Measurements from ENCODE around the gene TNFRSF19.

The TNFRSF19 gene

DNA sequence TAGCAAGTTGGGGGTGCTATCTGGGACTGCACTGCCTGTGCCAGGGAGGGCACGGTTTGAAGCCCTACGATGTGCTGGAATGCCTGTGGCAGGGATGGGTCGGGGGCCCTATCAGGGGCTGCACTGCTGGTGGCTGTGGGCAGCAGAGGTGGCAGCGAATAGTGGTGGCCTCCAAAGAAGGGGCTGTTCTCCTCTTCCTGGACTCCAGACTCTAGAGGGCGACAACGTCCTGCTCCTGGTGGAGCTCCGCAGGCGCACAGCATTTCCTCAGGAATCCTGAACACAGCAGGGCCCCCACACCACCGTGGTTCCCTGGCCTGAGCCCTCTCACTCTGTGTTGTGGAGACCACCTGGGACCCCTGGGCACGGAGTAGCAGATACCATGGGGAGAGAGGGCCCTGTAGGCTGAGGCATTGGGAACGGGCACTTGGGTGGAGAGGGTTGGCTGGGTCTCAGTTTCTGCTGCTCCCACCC lies 145.6 kb downstream of the TNFRSF19 start:
- H3K4me2 ChIP-seq, result no peak overlapping the region
- no peak overlapping the region for H3K9ac ChIP-seq
- no peaks in the 10 kb centered on the region for H3K79me2 ChIP-seq (ENCODE audit: insufficient read depth, low read depth)
- H3K27ac ChIP-seq, result no peak overlapping the region
- TF ChIP-seq, protein P1, sequence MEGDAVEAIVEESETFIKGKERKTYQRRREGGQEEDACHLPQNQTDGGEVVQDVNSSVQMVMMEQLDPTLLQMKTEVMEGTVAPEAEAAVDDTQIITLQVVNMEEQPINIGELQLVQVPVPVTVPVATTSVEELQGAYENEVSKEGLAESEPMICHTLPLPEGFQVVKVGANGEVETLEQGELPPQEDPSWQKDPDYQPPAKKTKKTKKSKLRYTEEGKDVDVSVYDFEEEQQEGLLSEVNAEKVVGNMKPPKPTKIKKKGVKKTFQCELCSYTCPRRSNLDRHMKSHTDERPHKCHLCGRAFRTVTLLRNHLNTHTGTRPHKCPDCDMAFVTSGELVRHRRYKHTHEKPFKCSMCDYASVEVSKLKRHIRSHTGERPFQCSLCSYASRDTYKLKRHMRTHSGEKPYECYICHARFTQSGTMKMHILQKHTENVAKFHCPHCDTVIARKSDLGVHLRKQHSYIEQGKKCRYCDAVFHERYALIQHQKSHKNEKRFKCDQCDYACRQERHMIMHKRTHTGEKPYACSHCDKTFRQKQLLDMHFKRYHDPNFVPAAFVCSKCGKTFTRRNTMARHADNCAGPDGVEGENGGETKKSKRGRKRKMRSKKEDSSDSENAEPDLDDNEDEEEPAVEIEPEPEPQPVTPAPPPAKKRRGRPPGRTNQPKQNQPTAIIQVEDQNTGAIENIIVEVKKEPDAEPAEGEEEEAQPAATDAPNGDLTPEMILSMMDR (conservative IDR thresholded peaks at IDR 0.05; ENCODE audit: low read depth, low read length), result no peak
- no peak overlapping the region for H2AFZ ChIP-seq (ENCODE audit: low read depth)
- no peaks in the 10 kb centered on the region for H3K4me1 ChIP-seq (ENCODE audit: low read depth, poor library complexity, severe bottlenecking)
- no peak overlapping the region for H3K4me3 ChIP-seq (IDR thresholded peaks at IDR 0.05; ENCODE audit: insufficient read depth, low read depth, low read length)
- no peaks in the 10 kb centered on the region for H3K36me3 ChIP-seq (ENCODE audit: insufficient read depth)
- no peaks in the 10 kb centered on the region for H3K27me3 ChIP-seq (ENCODE audit: insufficient read depth, low read depth)
- no peaks in the 10 kb centered on the region for H4K20me1 ChIP-seq (ENCODE audit: insufficient read depth)

DNA sequence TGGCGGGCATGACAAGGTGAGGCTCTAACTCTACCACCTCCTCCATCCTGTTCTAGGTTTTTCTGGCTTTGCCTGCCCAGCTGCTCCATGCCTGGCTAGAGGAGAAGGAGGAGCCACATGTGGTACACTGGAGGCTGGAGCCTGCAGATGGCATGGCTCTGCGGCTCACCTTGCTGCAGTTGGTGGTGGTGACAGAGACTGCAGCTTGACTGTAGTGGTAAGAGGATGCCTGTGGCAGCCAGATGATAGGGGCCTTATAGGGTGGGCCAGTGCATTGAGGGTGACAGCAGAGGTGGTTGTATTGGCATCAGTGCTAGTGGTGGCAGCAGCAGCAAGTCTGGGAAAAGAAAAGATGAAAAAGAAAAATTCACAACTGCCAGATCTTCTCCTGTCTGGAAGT lies 146.2 kb downstream of the TNFRSF19 start:
- Histone ChIP-seq H3K36me3 (ENCODE audit: insufficient read depth) (no peaks in the 10 kb centered on the region), H3K4me2 (no peak overlapping the region), H3K27me3 (ENCODE audit: insufficient read depth, low read depth) (no peaks in the 10 kb centered on the region), H3K27ac (no peak overlapping the region), H3K4me3 (IDR thresholded peaks at IDR 0.05; ENCODE audit: insufficient read depth, low read depth, low read length) (no peak overlapping the region), H3K79me2 (ENCODE audit: insufficient read depth, low read depth) (no peaks in the 10 kb centered on the region), H4K20me1 (ENCODE audit: insufficient read depth) (no peaks in the 10 kb centered on the region), H3K4me1 (ENCODE audit: low read depth, poor library complexity, severe bottlenecking) (no peaks in the 10 kb centered on the region), H2AFZ (ENCODE audit: low read depth) (no peak overlapping the region), H3K9ac (no peak overlapping the region)
- TF ChIP-seq, protein P1 (conservative IDR thresholded peaks at IDR 0.05; ENCODE audit: low read depth, low read length), result no peak

DNA sequence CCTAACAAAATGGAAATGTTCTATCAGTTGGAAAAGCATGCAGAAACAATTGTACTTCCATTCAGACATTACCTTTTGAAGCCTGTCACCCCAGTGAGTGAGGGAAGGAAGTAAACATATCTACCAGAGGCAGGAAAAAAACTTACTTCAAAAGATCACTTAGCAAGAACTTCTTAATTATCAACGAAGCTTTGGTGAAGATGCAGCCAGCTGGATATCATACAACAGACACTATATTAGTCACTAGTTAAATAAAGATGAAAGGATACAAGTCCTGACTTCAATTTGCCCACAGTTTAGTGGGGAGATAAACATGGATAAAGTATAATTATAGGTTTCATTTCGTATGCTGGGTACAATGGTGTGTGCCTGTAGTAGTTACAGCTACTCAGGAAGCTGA lies 148.8 kb downstream of the TNFRSF19 start:
- no peaks in the 10 kb centered on the region for H3K4me1 ChIP-seq (ENCODE audit: low read depth, poor library complexity, severe bottlenecking)
- no peak overlapping the region for H2AFZ ChIP-seq (ENCODE audit: low read depth)
- H3K27ac ChIP-seq, result no peak overlapping the region
- H3K9ac ChIP-seq, result no peak overlapping the region
- TF ChIP-seq, protein P1 (conservative IDR thresholded peaks at IDR 0.05; ENCODE audit: low read depth, low read length), result no peak
- no peak overlapping the region for H3K4me3 ChIP-seq (IDR thresholded peaks at IDR 0.05; ENCODE audit: insufficient read depth, low read depth, low read length)
- no peaks in the 10 kb centered on the region for H4K20me1 ChIP-seq (ENCODE audit: insufficient read depth)
- H3K4me2 ChIP-seq, result no peak overlapping the region
- no peaks in the 10 kb centered on the region for H3K79me2 ChIP-seq (ENCODE audit: insufficient read depth, low read depth)
- H3K27me3 ChIP-seq (ENCODE audit: insufficient read depth, low read depth), result no peaks in the 10 kb centered on the region
- H3K36me3 ChIP-seq (ENCODE audit: insufficient read depth), result no peaks in the 10 kb centered on the region

DNA sequence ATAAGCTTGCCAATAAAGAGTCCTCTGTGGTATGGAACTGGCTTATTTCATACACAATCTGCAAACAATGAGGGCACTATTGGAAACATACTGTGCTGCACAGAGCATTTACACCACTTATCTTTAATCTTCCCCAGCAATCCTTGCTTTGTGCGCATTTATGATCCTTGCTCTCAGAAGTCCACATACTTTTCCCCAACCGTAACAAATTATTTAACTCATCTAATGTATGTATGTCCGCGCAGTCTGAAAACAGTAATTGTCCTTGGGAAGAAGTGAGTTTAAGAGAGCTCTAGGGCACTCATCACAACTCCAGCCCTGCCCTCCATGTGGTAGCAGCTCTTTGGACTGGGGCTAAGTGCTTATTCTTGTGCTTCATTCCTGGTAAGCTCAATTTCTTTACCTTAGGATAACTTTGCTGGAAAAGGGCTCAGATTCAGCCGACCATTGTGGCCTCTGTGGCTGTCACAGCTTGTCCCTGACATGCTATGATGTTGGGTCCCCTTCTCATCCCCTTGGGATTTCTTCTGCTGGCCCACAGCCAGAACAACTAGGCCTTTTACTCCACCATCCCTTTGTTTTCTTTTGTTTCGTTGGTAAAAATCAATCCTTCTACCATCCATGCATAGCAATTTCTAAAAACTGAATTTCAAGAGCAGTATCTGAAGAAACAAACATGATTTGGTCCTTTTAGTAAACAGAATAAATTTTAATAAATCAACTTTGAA lies 152.7 kb downstream of the TNFRSF19 start:
- no peak overlapping the region for H3K4me2 ChIP-seq
- no peaks in the 10 kb centered on the region for H4K20me1 ChIP-seq (ENCODE audit: insufficient read depth)
- H3K9ac ChIP-seq, result no peak overlapping the region
- H3K79me2 ChIP-seq (ENCODE audit: insufficient read depth, low read depth), result no peaks in the 10 kb centered on the region
- no peak overlapping the region for H3K27ac ChIP-seq
- H3K27me3 ChIP-seq (ENCODE audit: insufficient read depth, low read depth), result no peaks in the 10 kb centered on the region
- H2AFZ ChIP-seq (ENCODE audit: low read depth), result no peak overlapping the region
- H3K4me3 ChIP-seq (IDR thresholded peaks at IDR 0.05; ENCODE audit: insufficient read depth, low read depth, low read length), result no peak overlapping the region
- no peaks in the 10 kb centered on the region for H3K4me1 ChIP-seq (ENCODE audit: low read depth, poor library complexity, severe bottlenecking)
- TF ChIP-seq, protein P1 (conservative IDR thresholded peaks at IDR 0.05; ENCODE audit: low read depth, low read length), result no peak
- H3K36me3 ChIP-seq (ENCODE audit: insufficient read depth), result no peaks in the 10 kb centered on the region
